DMS 273 treated with DMSO at 0.1 percent for 48 hours (cell line): ENCODE measurements around the gene EHMT1.
"Not testable (repeated sequence)": the region's sequence is repeated elsewhere in the genome, so short reads cannot be mapped to it uniquely, and the experiment has no call there.

Source experiments
- DNase-seq: peaks from one replicate; lab custom pipeline; 2025; lab: John Stamatoyannopoulos, UW

EHMT1 gene

DNA sequence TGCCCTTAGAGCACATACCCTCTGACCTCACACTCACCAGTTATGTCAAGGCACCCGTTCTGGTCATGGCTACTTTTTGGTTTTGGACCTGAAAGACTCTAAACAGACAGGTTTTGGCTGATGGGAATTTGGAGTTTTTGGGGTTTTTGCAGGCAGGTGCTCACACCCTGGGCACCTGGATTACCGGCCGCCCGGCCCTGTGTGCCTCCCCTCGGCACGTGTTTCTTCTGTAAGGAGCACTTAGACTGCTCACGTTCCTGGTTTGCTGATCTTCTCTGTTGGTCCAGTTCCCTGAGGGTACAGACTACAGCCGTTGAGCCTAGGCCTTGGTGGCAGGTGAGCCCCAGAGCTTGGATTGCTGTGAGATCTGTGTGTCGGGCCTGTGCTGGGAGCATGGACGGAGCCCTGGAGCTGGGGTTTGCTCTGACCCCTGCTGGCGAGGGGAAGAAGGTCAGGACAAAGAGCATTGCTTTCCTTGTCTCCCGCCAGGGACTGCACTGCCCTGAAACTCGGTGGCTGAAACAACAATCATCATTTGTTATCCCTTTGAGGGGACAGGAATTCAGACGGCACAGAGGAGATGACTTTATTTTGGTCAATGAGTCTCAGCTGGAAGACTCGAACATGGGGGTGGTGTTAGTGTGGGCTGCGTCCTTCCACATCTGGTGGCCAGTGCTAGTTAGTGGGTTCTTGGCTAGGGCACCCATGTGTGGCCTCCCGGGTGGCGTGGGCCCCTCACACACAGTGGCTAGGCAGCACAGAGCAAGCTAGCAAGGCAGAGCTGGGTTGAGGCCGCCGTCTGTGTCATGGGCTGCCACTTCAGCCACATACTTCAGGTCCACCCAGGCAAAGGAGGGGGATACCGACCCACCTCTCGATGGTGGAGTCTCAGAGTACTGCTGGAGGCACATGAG, 76.4 kb downstream of the EHMT1 start:
- no peak for DNase-seq

DNA sequence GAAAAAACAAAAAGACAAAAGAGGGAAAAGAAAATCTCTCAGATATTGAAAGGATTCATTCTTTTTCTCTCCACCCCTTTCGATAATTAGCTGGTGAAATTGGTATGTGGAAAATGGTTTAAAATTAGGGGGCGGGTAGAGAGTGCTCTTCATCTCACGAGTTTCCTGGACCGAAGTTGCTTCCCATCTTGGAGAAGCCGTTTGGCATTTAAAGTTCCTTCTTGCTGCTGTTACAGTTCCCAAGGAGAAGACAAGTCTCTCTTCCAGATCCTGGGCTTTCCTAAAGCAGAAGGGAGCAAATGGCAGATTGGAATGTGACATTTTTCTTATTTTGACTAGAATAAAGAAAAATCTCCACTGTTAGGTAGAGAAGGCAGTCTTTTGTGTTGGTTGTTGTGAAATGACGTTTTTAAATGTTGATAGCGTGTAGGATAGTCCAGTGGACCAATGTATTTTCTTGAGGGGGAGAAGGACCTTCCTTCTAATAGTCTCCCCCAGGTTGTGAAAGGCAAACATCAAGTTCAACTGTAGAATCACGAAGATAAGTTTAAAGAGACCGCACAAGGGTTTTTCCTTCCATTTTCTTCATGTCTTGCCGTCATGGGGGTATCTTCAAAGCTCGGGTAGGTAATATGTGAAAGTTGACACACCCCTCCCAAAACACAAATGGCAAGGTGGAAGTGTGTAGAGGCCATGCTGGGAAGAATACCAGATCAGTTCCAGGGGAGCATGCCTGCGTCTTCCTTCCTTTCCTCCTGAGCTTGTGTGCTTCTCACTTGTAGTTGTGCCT, 77.5 kb downstream of the EHMT1 start:
- no peak for DNase-seq

DNA sequence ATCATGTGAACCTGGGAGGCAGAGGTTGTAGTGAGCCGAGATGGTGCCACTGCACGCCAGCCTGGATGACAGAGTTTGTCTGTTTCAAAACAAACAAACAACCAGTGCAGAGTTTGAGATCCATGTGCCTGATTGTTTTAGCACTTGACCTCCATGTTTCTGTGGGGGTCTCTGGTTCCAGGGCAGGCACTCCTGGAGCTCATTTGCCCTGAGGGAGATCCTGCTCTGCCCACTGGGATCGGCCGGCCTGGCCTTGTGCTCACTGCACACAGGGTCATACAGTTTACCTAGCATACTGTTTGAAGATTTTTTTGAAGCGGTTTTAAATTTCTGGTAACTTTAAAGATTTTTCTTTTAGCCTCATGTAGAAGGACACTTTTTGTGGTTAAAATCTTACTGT, 78.4 kb downstream of the EHMT1 start:
- DNase-seq = no peak

DNA sequence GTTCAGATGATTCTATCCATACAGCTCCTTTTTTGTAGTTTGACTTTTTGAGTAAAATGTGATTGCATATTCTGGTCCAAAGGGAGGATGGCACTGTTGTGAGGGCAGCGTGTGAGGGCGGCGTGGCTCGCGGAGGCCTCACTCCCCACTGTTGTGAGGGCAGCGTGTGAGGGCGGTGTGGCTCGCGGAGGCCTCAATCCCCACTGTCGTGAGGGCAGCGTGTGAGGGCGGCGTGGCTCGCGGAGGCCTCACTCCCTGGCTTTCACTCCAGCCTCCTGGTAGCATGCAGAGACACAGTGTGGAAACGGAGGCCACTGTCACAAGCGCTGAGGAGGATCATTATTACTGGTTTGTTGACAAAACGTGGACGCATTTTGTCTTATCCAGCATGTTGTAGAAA, 79.0 kb downstream of the EHMT1 start:
- no peak for DNase-seq

DNA sequence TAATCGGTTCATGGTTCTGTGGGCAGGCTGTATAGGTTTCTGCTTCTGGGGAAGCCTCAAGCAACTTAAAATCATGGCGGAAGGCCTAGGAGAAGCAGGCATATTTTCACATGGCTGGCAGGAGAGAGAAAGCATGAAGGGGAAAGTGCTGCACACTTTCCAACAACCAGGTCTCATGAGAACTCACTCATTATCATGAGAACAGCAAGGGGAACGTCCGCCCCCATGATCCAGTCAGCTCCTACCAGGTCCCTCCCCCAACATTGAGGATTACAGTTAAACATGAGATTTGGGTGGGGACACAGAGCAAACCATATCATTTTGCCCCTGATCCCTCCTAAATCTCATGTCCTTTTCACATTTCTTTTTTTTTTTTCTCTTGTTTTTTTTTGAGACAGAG, 82.1 kb downstream of the EHMT1 start:
- DNase-seq = no peak

DNA sequence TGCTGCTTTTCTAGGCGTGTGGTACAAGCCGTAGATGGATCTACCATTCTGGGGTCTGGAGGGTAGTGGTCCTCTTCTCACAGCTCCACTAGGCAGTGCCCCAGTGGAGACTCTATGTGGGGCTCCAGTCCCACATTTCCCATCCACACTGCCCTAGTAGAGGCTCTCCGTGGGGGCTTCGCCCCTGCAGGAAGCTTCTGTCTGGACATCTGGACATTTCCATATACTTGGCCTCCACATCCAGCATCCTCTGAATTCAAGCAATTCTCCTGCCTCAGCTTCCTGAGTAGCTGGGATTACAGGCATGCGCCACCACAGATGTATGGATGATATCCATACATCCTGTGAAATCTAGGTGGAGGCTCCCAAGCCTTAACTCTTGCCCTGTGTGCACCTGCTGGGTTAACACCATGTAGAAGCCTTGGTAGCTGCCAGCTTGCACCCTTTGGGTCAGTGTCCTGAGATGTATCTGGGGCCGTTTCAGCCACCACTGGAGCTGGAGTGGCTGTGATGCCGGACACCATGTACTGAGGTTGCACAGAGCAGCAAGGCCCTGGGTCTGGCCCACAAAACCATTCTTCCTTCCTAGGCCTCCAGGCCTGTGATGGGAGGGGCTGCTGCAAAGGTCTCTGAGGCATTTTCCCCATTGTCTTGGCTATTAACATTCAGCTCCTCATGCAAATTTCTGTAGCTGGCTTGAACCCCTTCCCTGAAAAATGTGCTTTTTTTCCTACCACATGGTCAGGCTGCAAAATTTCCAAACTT, 84.0 kb downstream of the EHMT1 start:
- DNase-seq = no peak

DNA sequence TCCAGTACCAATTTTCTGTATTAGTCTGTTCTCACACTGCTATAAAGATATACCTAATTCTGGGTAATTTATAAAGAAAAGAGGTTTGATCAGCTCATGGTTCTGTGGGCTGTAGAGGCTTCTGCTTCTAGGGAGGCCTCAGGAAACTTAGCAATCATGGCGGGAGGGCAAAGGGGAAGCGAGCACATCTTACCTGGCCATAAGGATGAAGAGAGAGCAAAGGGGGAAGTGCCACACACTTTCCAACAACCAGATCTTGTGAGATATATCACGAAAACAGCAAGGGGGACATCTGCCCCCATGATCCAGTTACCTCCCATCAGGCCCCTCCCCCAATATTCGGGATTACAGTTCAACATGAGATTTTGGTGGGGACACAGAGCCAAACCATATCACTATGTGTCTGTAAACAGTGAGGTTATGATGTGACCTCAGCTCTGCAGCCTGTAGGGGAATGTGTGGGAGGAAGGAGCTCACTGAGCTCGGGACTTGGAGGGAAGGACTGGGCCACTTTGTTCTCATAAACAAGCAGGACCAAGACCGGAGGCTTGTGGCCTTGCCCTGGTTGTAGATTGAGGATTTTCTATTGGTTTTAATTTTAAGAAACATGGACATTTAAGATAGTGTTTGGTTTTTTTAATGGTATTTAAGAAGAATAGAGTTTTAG, 85.2 kb downstream of the EHMT1 start:
- no peak for DNase-seq

DNA sequence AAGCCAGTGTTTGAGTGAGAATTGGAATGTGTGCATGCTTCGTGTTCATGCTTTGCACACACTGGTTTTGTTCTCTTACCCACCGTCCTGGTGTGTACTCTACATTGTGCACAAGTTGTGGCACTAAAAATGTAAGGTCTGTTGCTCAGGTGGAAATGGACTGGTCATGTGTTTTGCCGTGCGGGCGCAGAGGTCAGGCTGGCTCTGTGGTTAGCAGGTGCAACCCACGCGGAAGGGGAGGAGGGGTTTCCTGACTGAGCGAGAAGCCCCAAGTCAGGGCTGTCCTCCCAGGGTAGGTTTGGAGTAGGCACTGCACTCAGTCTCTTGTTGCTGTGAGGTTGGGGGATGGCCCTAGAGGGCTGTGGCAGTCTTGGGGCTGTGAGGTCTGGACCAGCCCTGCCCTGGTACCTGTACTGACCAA, 86.6 kb downstream of the EHMT1 start:
- DNase-seq = no peak

DNA sequence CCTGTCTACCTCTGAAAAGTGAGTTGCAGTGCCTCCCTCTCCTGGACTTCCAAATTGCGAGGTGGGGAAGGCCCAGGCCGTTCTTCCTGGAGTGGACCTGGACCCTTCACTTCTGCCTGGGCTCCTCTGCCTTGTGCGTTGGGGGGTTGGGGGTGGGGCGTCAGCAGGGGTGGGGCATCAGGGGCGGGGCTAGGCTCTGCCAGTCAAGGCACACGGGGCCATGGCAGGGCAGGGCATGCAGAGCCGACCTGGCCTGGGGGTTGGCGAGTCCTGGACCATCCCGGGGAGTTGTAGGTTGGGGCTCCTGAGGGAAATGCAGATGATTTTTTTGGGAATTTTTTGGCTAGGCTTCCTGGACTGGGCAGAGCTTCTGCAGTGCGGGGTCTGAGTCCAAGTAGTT, 87.1 kb downstream of the EHMT1 start:
- DNase-seq = no peak

DNA sequence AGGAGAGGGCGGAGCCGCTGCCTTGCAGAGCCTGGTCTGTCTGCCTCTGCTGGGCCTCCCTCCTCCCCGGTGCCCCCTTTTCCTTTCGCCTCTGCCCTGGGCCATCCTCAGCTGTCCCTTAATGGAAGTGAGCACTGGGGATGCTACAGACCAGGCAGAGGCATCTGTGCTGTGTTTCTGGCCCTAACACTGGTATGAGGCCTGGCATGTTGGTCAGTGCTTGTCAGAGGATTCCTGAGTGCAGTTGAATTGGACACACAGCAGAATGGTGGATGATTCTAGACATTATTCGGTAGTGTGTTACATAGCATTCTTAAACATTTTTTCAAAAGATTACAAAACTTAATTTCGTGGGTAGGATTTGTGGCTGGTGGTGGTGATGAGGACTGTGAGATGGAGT, 88.6 kb downstream of the EHMT1 start:
- DNase-seq = no peak

DNA sequence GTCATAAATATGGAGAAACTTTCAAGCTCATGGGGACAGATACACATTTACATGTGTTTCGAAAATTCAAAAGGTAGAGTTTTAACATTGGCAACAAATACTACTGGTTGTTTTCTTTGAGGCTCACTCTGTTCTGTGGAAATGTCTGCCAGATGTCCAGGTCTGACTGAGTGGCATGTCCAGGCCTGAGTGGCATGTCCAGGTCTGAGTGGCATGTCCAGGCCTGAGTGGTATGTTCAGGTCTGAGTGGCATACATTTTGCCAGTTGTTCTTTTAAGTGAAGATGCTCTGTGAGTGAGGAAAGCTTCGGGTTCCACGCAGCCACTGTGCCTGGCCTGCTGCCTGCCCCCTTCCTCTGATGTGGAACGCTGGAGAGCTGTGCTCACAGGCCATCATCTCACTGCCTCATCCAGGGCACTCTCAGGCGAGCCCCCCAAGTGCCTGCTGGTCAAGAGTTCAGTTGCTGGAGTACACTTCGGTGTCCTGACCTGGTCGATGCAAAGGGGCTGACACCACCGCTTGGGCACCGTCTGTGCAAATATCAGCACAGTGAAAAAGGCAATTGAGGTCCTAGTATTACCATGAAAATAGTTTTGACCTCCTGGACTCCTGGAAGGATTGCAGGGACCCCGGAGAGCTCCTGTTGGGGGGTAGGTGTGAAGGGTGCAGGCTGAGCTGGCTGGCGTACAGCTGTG, 89.9 kb downstream of the EHMT1 start:
- no peak for DNase-seq

DNA sequence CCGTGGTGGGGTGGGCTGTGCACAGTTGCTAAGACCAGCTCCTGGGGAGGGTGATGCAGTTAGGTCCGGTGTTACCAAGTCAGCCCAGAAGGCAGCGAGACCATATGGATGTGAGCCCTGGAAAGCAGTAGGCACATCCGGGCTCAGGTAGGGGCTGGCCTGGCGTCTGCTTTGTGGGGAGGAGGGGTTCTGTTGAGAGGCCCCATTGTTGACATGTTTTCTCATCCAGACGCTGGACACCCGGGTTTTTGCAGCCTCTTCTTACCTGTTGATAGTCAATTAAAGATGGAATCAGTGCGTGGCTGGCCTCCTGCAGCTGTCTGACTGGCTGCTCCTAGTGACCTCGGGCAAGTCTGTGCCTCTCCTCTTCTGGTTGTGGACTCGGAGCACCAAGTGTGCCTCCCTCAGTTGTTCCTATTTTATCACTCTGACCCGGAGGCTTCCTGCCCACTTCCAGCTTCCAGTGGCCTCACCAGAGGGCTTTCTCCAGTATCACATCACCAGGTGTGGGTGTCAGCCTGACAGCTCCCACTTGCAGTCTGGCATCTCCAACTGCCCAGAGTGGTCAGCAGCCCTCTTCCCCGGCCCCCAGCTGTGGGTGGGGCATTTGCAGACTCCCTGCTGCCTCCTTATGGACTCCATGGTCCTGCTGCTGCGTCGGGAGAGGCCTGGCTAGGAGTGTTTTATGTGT, 90.8 kb downstream of the EHMT1 start:
- DNase-seq = no peak

DNA sequence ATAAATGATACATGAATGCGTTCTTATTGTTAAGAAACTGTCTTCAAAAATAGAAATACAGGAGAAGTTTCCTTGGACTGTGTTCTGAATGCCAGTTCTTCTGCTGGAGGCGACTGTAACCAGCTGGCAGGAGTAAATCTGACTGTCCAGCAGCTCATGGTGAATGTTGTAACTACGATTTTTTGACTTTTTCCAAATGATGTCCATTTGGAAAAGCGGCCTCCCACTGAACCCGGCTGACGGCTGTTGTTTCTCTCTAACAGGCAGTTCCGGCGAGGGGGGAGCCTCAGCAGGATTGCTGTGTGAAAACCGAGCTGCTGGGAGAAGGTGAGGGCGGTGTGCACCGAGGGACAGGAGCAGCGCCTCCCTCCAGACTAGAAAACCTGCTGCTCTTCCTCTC, 91.9 kb downstream of the EHMT1 start:
- no peak for DNase-seq

DNA sequence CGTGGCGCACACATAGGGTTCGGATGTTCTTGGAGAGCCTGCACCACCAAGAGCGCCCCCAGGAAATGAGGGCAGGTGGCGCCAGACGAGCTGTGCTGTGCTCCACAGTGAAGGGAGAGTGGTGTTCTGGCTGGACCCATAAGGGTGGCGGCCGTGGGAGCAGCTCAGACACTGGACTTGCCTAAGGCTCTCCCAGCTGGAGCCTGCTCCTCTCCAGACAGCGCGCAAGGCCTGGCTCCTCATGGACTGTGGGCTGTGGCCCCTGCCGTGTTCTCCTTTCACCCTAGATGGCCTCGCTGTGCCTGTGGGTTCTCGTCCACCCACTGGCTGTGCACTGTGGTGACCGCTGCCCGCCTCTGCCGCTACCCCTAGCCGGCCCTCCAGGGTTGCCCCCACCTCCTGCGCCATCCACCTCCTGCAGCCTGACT, 92.9 kb downstream of the EHMT1 start:
- no peak for DNase-seq

DNA sequence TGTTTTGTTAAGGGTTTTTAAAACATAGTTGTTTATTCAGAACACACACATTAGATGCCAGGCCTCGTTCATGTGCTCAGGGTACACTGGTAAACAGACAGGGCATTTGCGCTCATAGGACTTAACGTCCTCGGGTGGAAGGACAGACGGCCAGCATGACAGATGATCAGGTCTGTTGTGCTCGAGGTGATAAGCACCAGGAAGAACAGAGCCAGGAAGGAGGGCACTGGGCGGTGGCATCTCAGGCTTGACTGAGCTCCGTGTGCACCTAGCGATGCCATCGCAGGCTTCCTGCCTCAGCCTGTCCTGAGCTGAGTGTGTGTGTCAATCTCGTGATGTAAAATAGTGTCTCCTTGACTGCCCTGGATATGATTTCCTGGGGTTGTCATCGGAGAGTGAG, 96.5 kb downstream of the EHMT1 start:
- no peak for DNase-seq

DNA sequence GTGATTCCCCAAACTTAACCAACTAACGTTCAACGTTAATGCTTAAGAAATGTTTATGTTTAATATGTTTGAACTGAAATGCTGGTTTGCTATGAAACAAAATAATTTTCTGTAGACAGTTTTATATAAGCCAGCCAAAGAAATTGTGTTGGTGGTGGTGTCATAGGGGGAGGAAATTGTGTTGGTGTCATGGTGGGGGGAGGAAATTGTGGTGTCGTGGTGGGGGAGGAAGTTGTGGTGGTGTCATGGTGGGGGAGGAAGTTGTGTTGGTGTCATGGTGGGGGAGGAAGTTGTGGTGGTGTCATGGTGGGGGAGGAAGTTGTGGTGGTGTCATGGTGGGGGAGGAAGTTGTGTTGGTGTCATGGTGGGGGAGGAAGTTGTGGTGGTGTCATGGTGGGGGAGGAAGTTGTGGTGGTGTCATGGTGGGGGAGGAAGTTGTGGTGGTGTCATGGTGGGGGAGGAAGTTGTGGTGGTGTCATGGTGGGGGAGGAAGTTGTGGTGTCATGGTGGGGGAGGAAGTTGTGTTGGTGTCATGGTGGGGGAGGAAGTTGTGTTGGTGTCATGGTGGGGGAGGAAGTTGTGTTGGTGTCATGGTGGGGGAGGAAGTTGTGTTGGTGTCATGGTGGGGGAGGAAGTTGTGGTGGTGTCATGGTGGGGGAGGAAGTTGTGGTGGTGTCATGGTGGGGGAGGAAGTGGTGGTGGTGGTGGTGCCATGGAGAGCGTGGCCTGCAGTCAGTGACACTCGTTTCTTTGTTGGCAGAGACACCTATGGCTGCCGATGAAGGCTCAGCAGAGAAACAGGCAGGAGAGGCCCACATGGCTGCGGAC, 97.3 kb downstream of the EHMT1 start:
- not testable (repeated sequence) for DNase-seq

DNA sequence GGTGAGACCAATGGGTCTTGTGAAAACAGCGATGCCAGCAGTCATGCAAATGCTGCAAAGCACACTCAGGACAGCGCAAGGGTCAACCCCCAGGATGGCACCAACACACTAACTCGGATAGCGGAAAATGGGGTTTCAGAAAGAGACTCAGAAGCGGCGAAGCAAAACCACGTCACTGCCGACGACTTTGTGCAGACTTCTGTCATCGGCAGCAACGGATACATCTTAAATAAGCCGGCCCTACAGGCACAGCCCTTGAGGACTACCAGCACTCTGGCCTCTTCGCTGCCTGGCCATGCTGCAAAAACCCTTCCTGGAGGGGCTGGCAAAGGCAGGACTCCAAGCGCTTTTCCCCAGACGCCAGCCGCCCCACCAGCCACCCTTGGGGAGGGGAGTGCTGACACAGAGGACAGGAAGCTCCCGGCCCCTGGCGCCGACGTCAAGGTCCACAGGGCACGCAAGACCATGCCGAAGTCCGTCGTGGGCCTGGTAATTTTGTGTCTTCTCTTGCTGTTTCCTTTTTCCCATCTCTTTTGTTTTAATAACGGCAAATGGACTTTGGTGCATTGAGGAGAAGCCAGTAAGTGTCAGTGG, 98.0 kb downstream of the EHMT1 start:
- DNase-seq = no peak

DNA sequence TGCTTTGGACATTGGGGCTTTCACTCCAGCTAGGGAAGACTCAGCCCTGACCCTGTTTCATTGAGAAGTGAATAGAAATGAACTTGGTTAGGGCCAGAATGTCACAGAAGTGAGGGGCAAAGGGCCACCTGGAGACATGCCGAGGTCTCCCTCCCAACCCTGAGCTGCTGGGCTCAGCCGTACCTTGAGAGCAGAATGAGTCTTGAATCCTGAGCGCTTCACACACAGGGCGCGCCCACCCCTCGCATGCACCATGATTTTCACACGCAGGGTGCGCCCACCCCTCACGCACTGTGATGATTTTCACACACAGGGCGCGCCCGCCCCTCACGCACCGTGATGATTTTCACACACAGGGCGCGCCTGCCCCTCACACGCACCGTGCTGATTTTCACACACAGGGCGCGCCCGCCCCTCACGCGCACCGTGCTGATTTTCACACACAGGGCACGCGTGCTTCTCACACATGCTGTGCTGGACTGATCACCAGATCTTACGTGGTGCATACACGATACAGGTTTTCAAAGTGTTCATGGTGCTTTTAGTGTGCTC, 99.0 kb downstream of the EHMT1 start:
- no peak for DNase-seq

DNA sequence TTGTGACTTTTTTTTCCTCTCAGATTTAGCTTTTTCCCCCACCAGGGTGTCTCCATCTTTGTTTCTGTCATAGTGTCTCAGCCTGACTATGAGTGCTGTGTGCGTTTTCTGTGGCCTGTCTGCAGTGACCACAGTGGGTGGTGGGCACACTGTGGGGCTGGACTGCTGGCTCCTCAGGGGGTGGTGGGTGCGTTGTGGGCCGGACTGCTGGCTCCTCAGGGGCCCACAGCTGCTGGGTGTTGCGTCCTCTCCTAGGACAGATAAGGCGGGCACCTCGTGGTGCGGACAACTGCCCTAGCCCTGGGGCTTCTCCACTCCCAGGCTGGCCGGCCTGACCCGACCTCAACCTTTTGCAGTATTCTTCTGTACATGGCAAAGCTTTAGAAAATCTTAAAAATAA, 100.4 kb downstream of the EHMT1 start:
- no peak for DNase-seq
